GM18508 (cell line): Measurements from ENCODE around the gene GARNL3.

Experiments
- ATAC-seq: cut with Tn5 transposase; IDR thresholded peaks from one replicate; pipeline ENCODE4 v1.9.1; 2021; ENCODE audit warnings: moderate number of reproducible peaks; ENCODE audit not compliant: insufficient read depth, unreplicated experiment

GARNL3 gene

DNA sequence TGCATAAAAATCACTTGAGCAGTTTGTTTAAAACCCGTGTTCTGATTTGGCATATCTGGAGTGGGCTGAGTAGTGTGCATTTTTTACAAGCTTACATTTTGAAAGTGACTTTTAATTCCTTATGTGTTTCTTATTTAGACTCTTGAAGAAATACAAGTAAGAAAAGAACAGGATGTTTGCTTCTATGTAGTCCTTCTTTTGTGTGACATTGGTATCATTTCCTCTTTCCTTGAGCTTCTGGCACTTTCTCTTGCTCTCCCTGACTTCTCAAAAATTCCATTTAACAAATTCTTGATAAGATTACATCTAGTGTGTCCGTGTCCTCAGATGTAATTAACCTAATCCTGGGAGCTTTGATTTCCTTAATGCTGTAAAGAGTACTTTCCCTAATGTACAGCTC, 12.5 kb downstream of the GARNL3 start:
- ATAC-seq, result no peak

DNA sequence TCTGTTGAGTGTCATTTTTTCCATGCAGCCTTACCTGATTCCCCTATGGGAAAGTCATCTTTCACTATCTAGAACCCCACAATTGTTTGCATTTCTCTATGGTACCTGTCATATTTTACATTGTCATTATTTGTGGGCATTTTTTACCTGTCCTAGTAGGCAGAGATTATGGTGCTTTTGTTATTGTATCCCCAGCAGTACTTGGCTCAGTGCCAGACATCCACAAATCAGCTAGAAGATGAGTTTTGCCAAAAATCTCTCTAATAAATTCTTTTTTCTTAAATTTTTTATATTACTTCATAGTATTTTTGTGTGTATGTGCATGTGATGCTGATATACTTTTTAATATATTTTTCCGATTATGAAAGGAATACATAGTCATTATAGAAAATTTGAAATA, 13.2 kb downstream of the GARNL3 start:
- ATAC-seq, result no peak

DNA sequence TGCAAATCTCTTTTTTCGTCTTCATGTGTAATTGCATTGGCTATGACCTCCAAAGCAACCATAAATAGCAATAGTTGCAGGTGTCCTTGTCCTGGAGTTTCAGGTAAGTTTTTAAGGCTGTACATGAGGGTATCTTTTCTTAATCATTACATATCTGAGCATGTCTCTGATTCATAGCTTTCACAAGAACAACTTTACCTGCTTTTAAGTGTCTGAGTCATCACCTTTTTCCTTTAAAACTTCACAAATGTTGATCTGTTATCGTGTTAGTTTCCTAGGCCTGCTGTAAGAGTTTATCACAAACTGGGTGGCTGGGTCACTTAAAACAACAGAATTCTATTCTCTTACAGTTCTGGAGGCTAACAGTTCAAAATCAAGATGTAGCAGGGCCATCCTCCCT, 13.8 kb downstream of the GARNL3 start:
- no peak for ATAC-seq

DNA sequence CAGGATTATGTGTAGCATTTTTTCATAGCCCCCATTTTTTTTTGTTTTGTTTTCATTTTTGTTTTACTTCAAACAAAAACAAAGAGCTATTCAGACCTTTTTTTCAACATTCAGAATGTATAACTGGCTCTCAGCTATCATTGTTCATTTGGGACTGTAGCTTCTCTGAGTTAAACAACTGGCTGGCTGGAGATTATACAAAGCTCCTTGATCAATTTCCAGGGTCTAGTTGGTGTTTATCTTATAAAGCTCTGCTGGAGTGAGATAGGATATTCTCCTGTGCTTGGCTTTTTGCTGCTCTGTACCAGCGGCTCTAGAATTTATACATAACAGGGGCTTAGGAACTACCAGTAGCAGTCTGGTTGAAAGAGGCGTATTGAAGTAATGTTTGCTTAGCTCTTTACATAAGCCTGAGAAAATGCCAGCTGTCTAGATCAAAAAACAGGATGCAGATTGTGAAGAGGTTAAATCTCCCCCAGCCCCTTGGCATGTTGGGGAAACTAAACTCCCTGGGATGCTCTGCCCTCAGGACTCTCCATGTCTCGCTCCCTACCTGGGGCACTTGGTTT, 15.2 kb downstream of the GARNL3 start:
- no peak for ATAC-seq

GRCh38 chr9:127280880-127281660, 16.5 kb downstream of the GARNL3 start:
- no peak for ATAC-seq

DNA sequence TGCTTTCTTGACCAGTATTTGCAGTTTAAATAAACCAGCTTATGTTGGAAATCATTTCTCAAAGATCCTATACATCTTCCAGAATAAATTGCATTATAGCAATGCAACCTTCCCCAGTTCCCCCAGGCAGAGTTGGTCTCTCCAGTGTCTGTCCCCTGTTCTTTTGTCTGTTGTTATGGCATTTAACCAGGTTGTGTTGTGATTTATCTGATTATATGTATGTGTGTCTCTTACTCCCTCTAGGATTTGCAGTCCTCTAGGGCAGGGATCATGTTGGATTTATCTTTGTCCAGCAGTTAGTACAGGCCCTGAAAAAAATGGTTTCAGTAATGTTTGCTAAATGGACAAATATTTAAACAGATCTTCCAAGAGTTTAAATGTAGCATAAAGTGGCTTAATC, 17.3 kb downstream of the GARNL3 start:
- no peak for ATAC-seq

DNA sequence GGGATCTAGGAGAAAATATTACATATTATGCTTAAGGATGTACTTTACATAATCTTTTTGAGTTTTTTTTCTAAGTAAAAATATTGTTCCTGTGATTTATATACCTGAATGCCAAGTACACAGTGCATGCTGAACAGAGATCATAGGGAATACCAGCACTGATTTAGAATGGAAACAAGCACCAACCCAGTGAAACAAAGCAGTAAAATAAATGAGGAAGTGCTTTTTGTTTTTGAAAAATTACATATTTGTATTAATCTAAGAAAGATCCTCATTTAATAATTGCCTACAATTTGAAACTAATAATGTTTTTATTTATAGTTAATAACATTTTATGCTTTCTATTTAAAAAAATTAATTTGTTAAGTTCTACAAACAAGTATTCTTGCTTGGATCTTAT, 18.0 kb downstream of the GARNL3 start:
- ATAC-seq, result no peak

DNA sequence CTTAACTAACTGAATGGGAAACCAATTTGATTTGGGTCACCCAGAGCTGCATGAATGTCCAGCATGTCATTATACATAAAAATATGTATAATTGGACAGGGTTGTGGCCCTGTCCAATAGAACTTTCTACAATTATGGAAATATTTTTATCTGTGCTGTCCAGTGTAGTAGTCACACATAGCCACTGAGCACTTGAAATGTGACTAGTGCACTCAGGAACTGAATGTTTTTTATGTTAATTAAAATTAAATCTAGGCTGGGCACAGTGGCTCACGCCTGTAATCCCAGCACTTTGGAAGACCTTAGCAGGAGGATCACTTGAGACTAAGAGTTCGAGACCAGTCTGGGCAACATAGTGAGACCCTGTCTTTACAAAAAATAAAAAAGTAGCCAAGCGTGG, 18.6 kb downstream of the GARNL3 start:
- ATAC-seq, result no peak

- ATAC-seq, result no peak
Observed at GRCh38 chr9:127283917-127284497, 19.4 kb downstream of the GARNL3 start.

- ATAC-seq, result no peak
Observed at GRCh38 chr9:127285965-127286364, 21.4 kb downstream of the GARNL3 start.

DNA sequence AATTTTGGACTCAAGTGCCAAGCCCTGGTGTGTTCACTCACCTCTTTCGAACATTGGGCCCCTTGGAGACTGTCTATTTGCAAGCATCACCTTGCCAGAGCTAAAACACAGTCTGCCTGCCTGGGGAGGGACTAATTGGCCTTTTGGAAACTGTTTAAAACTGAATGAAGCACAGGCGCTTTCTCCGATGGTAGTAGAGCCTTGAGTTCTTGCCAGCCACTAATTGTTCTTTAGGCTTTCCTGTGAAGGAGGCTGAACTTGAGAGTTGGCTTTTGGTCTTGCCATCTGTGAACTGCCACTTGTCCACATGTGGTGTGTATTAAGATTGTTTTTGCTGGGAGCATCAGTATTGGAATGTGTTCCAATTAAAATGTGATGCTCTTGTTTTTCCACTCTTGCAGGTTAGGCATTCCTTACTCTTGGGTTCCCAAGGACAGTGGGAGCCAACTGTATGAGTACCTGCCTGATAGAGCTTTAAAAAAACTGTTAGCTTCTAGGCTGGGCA, 26.0 kb downstream of the GARNL3 start:
- no peak for ATAC-seq

GRCh38 chr9:127291246-127291778, 26.7 kb downstream of the GARNL3 start:
- ATAC-seq, result no peak

- ATAC-seq, result no peak
Observed at GRCh38 chr9:127292415-127292814, 27.8 kb downstream of the GARNL3 start.

DNA sequence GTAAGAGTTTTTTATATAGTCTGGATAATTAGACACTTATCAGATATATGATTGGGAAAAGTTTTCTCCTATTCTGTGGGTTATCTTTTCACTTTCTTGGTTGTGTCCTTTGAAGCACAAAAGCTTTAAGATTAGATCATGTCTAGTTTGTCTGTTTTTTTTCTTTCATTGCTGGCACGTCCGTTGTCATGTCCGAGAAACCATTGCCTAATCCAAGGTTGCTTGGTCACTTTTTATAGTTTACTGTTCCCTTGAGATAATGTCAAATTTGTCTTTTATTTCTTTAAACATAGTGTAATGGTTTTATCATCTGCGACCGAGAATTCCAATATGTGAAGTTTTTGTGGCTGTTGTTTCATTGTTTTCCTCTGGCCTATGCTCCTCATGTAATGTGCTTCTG, 28.8 kb downstream of the GARNL3 start:
- ATAC-seq, result no peak

DNA sequence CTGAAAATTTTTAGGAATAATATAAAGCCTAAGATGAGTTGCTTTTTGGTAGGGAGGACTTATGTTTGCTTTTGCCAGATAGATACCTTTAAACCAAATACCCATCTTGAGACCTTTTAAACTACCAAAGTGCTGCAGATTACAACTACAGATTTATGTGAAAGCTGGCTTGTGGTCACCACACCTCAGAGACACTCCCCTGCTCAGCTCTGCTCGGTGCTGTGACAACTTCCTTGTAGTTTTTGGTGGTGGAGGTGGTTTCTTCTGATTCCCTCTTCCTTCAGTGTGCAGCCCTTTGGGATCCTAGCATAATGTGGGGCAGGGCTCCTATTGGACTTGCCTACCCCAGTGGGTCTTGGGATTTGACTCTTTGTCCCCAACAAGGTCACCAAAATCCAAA, 29.2 kb downstream of the GARNL3 start:
- ATAC-seq, result no peak

GRCh38 chr9:127295005-127295404, 30.4 kb downstream of the GARNL3 start:
- ATAC-seq, result no peak

DNA sequence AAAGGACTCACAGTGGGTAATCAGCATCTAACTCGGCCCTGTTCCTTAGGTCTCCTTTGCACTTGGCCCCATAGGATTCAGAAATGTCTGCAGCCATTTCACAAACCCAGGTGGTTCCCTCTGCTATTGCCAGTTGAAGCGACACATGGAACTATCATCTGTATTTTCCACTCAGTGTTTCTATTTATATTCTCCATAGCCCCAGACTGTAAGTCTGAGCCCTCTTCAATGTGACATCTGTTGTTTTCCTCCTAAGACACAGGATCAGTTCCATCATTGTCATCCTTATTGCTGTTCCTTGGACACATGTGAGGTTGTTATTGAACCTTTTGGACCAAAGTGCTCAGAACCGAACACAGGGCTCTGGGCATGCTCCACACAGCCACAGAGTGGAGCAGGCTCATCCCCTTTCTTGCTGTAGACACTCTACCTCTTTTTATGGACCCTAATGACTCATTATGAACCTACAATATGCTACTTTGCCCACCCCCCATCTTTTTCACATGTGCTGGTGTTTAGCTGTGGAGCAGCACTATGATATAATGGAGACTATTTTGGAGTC, 36.4 kb downstream of the GARNL3 start:
- ATAC-seq, result no peak

DNA sequence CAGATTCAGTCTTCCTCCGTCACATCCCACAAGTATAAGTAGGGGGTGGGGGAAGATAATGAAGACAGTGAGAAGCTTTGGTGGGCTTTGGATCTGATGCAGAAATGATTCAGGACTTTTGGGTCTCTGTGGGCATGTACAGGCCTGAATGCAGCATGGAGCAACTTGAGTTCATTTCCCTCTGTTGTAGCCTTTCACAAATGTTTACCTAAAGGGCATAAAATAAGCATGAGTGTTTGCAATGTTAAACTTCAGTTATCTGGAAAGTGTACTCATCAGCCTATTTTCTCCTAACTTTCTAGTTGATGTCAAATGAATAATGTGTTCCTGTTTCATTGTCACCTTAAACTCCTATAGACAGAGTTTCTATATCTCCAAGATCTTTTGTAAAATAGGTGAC, 39.3 kb downstream of the GARNL3 start:
- ATAC-seq, result no peak

- no peak for ATAC-seq
Observed at GRCh38 chr9:127305206-127305837, 40.7 kb downstream of the GARNL3 start.

GRCh38 chr9:127305838-127306226, 41.3 kb downstream of the GARNL3 start:
- no peak for ATAC-seq

DNA sequence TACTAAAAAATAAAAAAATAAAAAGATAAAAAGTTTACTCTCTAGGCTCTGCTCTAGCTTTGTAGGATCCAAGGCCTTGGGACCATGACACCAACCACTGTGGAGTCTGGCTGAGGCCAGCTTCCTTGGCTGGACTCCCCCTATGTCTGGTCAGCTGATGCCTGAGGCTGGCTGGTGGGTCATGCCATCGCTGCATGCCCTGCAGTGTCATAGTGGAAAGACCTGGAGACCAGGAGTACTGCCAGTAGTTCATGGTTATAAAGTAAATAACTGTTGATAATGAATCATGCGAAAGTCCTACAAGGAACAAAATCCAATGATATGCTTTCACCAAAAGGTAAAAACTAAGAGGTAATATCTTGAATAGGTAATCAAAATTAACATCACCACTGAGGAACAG, 43.2 kb downstream of the GARNL3 start:
- no peak for ATAC-seq
